Kidney epithelial cell (primary cell): Measurements from ENCODE around the gene CCDC185. TPM values are rescaled to one million over a fixed set of nuclear protein-coding genes. Genes with fewer than 3 reads are reported as not detected.

Experiments
- DNase-seq: peaks from one replicate; pipeline ENCODE4 v3.0.0-alpha.2; 2010; ENCODE audit warnings: low read depth
- H3K27me3 ChIP-seq: 2 replicates; pipeline ENCODE4 v1.6.0; 2011; ENCODE audit warnings: low read length; ENCODE audit not compliant: control insufficient read depth, insufficient read depth
- H3K36me3 ChIP-seq: 2 replicates; pipeline ENCODE4 v1.5.1; 2011; ENCODE audit warnings: low read length; ENCODE audit not compliant: control insufficient read depth, insufficient read depth
- H3K4me3 ChIP-seq: 2 replicates; pipeline ENCODE4 v1.5.1; 2011; ENCODE audit warnings: low read depth, mild to moderate bottlenecking, control low read depth, low read length
- CTCF ChIP-seq: IDR thresholded peaks from 2 replicates; pipeline ENCODE4 v1.5.1; 2011; ENCODE audit warnings: mild to moderate bottlenecking, moderate library complexity, low read length, control low read depth, inconsistent platforms; ENCODE audit not compliant: insufficient read depth, poor library complexity, severe bottlenecking
- total RNA-seq: library from RNA; depleted of rRNA; stranded (reverse); fragments of >200 nt; gene quantifications from 2 replicates; pipeline ENCODE4 v1.2.3, GENCODE V29; 2015

Gene CCDC185
- total RNA-seq, 1 donor from 2014 or later: not detected

GRCh38 chr1:223358826-223359225 lies 34.4 kb upstream of the CCDC185 start:
- Histone ChIP-seq H3K27me3 (peaks cover 22% of the 10 kb centered on the region), H3K4me3 (no peak overlapping the region), H3K36me3 (no peaks in the 10 kb centered on the region)
- TF ChIP-seq CTCF: peak; percentile 41
- peak; percentile 28 for DNase-seq

GRCh38 chr1:223363057-223363855 lies 30.0 kb upstream of the CCDC185 start:
- TF ChIP-seq CTCF: no peak
- no peak for DNase-seq
- H3K36me3 ChIP-seq: no peaks in the 10 kb centered on the region
- H3K4me3 ChIP-seq: peak overlapping the region; percentile 42
- peaks cover 32% of the 10 kb centered on the region for H3K27me3 ChIP-seq

- no peak for TF ChIP-seq CTCF
- Histone ChIP-seq H3K4me3 (peak within 1 kb of the TSS; percentile 42), H3K27me3 (peaks cover 32% of the 10 kb centered on the region), H3K36me3 (no peaks in the 10 kb centered on the region)
- DNase-seq: no peak
Observed at GRCh38 chr1:223363856-223364684, 29.1 kb upstream of the CCDC185 start, which contains the start of gene SUSD4. Gene SUSD4, minus strand, starts transcription at chr1:223364176. Its CDS starts 751 bp downstream, at chr1:223363425.

- Histone ChIP-seq H3K4me3 (peak overlapping the region; percentile 42), H3K27me3 (peaks cover 32% of the 10 kb centered on the region), H3K36me3 (no peaks in the 10 kb centered on the region)
- no peak for DNase-seq
- TF ChIP-seq CTCF: no peak
Observed at GRCh38 chr1:223364685-223365382, 28.4 kb upstream of the CCDC185 start.

- DNase-seq: no peak
- Histone ChIP-seq H3K36me3 (no peaks in the 10 kb centered on the region), H3K4me3 (no peak overlapping the region), H3K27me3 (no peaks in the 10 kb centered on the region)
- no peak for TF ChIP-seq CTCF
Observed at GRCh38 chr1:223374064-223374610, 19.1 kb upstream of the CCDC185 start.
